GM18858 (cell line): ENCODE data around the gene IFNW1.
"Not testable (repeated sequence)": the region's sequence is repeated elsewhere in the genome, so short reads cannot be mapped to it uniquely, and the experiment has no call there.

Experiments
- ATAC-seq: cut with Tn5 transposase; IDR thresholded peaks from one replicate; pipeline ENCODE4 v1.9.1; 2021; ENCODE audit not compliant: unreplicated experiment

IFNW1 gene

GRCh38 chr9:21141427-21141882 is at the start of gene IFNW1:
TSS of gene IFNW1 (minus strand) at chr9:21141832. CDS start at chr9:21141570, 262 bp downstream.
- no peak for ATAC-seq

DNA sequence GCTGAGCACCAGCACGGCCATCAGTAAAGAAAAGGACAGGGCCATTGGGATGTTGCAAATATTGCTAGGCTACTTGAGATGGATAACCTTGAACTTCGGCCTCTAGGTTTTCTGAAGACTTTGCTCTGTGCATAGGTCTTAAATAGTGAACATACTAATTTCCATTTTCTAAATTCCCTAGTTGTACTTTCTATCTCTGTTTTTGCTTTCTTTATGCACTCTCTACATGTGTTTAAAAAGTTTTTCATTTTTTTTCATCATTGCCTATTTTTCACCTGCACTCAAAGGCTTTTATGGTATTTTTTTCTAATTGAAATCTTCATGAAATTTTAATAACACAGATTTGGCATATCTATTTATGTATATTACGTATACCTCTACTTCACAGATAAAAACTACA is 45.9 kb upstream of the IFNW1 start, which contains the start of gene IFNA4:
Gene IFNA4 (minus strand): TSS at position 101 of the 400 bp plus-strand sequence. CDS start 56 bp downstream, at position 45.
- not testable (repeated sequence) for ATAC-seq

GRCh38 chr9:21182810-21183736 is 41.4 kb upstream of the IFNW1 start:
- peak; percentile 95 for ATAC-seq

- no peak for ATAC-seq
Observed at GRCh38 chr9:21174671-21175070, 33.0 kb upstream of the IFNW1 start.

GRCh38 chr9:21172156-21172555 is 30.5 kb upstream of the IFNW1 start:
- no peak for ATAC-seq

DNA sequence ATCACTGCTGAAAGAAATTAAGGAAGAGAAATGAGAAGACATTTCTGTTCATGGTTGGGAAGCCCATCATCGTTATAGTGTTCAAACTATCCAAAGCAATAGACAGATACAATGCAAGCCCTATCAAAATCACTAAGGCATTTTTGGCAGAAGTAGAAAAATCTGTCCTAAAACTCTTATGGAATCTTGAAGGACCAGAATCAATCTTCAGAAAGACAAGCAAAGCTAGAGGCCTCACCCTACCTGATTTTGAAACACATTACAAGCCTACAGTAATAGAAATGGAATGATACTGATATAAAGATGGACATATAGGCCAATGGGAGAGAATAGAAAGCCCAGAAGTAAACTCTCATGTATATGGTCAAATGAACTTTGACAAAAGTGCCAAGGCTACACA is 29.7 kb upstream of the IFNW1 start:
- ATAC-seq: no peak

- not testable (repeated sequence) for ATAC-seq
Observed at GRCh38 chr9:21166560-21166959, 24.9 kb upstream of the IFNW1 start, which contains the start of gene IFNA21. TSS of gene IFNA21 (minus strand) at chr9:21166660. CDS start at chr9:21166612, 48 bp downstream.

DNA sequence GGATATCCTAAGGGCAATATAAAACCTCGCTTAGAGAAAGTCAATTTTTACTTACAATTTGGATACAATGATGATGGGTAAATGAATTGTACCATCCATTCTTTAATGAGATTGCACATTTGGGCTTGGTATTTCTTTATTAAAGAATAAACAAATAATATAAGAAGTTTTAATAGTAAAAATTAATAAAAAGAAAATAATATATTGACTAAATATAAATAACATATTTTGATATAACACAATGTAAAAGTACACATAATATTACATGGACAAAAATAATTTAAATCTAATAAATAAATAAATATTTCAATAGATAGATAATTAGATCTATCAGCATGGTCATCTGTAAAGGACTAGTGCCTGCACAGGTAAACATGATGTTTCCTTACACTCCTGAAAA is 23.9 kb upstream of the IFNW1 start:
- ATAC-seq: no peak

DNA sequence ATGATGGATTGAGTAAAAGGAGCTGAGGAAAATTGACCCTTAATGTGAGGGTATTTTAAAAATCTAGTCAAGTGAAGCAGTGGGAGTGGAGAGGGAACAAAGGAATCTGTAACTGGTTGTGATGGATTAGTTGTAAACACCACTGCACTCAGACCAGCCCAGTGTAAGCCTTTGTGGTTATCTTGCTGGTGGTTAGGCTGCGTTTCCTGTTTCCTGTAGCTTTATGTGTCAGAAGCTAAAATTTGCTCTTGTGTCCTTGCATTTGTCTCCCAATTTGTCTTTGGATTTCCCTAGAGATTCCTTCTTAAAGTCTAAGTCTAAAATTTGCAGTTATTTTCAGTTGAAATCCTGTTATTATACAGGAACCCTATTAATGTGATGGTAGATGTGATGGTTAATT is 18.5 kb upstream of the IFNW1 start:
- peak; percentile 95 for ATAC-seq

- no peak for ATAC-seq
Observed at GRCh38 chr9:21155501-21155900, 13.9 kb upstream of the IFNW1 start.

GRCh38 chr9:21154018-21154608 is 12.5 kb upstream of the IFNW1 start:
- ATAC-seq: peak; percentile 84

DNA sequence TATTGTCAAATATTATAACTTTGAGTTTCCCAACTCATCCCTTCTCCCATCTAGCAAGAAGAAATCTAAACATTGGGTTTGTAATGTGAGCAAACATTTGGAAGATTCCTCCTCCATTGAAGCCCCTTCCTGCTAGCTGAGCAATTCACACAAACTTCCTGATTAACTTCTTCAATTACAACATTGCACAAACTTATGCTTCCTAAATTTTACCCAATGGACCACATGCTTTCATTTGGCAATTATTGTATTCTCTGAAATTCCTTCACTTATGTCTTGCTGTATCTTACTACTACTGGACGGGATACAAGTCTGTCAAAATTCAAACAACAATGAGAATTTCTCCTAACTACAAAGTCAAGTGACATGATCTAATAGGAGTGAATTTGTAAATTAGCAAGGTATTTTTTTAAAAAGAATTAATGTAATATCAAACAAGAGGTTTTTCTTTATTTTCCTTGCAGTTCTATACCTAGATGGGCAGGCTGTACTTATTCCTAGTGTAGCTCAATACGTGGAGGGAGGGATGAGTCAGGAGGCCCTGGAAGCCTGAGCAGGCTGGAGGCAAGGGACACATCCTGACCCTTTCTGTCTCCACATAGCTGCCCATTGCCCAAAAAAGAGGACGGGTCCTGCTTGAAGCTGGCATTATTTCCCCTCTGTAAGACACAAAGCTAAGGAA is 11.8 kb upstream of the IFNW1 start:
- peak; percentile 28 for ATAC-seq

DNA sequence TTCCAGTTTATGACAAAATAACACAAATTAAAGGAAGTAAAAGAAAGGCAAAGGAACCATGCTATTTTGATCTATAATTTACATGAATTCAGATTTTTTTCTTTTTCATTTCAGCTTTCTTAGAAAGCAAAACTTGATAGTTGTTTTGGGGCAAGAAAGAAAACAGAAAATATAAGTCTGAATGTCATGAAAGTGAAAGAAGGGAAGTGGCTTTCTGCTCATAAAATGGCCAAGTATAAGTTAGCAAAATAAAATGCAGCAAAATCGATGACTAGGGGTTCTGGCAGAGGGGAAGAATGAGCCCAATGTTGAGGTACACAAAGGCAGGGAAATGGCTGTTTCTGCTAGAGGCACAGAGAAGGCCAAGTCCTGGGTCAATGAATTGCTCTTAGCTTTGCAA is 3.0 kb upstream of the IFNW1 start:
- no peak for ATAC-seq

- ATAC-seq: no peak
Observed at GRCh38 chr9:21137020-21137419, 4.6 kb downstream of the IFNW1 start.

- ATAC-seq: no peak
Observed at GRCh38 chr9:21135736-21136135, 5.9 kb downstream of the IFNW1 start.

GRCh38 chr9:21128186-21128585 is 13.4 kb downstream of the IFNW1 start:
- not testable (repeated sequence) for ATAC-seq

- peak; percentile 62 for ATAC-seq
Observed at GRCh38 chr9:21121595-21122251, 19.9 kb downstream of the IFNW1 start.

DNA sequence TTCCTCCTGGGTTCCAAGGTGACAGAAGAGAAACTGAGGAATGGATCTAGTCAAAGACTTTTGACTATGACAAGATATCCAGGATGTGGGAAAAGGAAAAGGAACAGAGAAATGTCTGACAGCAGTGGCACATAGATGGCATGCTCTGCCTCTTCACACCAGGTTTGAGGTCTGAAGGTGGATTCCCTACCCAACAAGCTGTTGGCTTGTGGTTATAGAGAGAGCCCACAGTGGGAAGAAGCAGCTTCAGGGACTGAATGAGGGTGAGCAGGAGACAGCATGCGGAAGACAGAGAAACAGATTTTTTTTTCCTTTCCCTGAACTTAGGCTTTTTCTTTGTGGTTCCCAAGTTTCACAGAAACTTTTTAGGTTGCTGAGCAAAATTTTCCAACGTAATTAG is 20.6 kb downstream of the IFNW1 start:
- ATAC-seq: no peak

GRCh38 chr9:21119093-21119770 is 22.4 kb downstream of the IFNW1 start:
- no peak for ATAC-seq

- no peak for ATAC-seq
Observed at GRCh38 chr9:21114311-21114710, 27.3 kb downstream of the IFNW1 start.
